ENCODE data around the gene TMED8.

- TF ChIP-seq POLR2A (IDR thresholded peaks at IDR 0.05) (no peak), CTCF (IDR thresholded peaks at IDR 0.05) (no peak)
Measured at GRCh38 chr14:77327111-77327510, 49.8 kb downstream of the TMED8 start.
